IPS-NIHi7 (cell line): ENCODE results near the gene FGF7.
"Not testable (repeated sequence)": the region's sequence is repeated elsewhere in the genome, so short reads cannot be mapped to it uniquely, and the experiment has no call there.

Experiments
- DNase-seq: peaks from one replicate; pipeline ENCODE4 v3.0.0; 2012; ENCODE audit warnings: mixed read lengths; ENCODE audit errors: extremely low spot score

Gene FGF7, protein sequence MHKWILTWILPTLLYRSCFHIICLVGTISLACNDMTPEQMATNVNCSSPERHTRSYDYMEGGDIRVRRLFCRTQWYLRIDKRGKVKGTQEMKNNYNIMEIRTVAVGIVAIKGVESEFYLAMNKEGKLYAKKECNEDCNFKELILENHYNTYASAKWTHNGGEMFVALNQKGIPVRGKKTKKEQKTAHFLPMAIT

DNA sequence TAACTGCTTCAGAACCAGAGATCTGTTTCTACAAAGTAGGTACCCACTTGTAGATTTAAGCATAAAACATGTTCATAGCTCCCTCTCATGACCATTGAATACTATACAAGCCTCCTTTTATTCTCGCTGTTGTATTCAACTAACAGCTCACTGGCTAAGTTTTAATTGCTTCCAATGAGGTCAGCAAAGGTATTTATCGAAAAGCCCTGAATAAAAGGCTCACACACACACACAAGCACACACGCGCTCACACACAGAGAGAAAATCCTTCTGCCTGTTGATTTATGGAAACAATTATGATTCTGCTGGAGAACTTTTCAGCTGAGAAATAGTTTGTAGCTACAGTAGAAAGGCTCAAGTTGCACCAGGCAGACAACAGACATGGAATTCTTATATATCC is at the start of gene FGF7:
Gene FGF7, plus strand, starts transcription at position 222 of the 400 bp plus-strand sequence. CDS start 1,056 bp downstream, outside the sequence.
- no peak for DNase-seq

DNA sequence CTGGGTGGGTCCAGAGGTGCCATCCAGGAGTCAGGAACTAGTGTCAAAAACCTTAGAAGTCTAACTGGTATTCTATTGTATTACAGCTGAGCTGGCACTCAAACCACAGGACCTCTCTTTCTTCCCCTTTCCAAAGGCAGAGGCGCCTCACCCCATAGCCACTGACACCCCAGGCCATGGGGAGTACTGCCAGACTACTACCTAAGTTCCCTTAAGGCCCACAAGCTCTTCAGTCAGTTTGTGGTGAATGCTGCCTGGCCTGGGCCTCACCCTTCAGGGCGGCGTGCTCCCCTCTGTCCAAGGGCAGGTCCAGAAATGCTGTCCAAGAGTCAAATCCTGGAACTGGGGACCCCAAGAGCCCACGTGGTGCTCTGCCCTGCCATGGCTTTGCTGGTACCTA is 43.0 kb upstream of the FGF7 start:
- no peak for DNase-seq

DNA sequence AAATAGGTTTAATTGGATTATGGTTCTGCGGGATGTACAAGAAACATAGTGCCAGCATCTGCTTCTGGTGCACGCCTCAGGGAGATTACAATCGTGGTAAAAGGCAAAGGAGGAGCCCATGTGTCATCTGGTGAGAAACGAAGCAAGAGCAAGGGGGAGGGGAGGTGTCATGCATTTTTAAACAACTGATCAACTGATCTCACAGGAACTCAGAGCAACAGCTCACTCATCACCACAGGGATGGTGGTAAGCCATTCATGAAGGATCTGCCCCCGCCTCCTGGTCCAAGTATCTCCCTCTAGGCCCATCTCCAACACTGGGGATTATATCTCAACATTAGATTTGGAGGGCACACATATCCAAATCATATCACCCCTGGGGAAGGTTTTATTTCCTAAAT is 42.1 kb upstream of the FGF7 start:
- peak; percentile 20 for DNase-seq

DNA sequence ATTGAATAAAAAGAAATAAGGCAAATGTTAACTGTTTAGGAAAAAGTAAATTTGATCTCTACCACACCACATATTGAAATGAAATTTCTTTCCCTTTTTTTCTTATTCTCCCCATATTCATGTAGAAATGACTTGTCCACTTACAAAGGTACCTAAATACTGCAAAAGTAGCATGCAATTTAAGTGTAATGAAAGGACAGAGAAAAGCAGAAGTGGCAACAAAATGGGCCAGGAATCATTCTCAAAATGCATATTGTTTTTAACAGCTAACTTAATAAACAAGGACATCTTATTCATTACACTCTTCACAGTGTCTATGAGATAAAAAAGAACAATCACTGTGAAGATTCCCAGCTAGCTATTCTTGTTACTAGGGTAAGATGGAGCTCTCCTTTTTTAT is 40.6 kb upstream of the FGF7 start:
- no peak for DNase-seq

DNA sequence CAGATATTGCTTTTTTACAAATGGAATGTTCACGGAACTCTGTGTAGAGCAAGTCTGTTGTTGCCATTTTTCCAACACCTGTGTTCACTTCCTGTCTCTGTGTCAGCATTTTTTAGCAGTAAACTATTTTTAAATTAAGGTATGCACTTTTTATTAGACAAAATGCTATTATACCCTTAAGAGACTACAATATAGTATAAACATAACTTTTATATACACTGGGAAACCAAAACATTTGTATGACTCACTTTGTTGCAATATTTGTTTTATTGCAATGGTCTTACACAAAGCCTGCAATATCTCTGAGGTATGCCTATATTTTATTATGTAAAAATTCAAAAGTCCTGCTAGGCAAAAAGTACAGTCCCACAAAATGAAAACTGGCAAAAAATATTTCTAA is 39.8 kb upstream of the FGF7 start:
- DNase-seq, result no peak

DNA sequence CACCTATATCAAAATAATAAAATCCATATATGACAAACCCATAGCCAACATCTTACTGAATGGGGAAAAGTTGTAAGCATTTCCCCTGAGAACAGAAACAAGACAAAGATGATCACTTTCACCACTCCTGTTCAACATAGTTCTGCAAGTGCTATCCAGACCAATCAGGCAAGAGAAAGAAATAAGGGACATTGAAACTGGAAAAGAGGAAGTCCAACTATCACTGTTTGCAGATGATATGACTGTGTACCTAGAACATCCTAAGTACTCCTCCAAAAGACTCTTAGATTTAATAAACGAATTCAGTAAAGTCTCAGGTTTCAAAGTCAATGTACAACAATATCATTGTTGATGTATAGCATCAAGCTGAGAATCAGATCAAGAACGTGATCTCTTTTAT is 35.6 kb upstream of the FGF7 start:
- DNase-seq, result no peak

DNA sequence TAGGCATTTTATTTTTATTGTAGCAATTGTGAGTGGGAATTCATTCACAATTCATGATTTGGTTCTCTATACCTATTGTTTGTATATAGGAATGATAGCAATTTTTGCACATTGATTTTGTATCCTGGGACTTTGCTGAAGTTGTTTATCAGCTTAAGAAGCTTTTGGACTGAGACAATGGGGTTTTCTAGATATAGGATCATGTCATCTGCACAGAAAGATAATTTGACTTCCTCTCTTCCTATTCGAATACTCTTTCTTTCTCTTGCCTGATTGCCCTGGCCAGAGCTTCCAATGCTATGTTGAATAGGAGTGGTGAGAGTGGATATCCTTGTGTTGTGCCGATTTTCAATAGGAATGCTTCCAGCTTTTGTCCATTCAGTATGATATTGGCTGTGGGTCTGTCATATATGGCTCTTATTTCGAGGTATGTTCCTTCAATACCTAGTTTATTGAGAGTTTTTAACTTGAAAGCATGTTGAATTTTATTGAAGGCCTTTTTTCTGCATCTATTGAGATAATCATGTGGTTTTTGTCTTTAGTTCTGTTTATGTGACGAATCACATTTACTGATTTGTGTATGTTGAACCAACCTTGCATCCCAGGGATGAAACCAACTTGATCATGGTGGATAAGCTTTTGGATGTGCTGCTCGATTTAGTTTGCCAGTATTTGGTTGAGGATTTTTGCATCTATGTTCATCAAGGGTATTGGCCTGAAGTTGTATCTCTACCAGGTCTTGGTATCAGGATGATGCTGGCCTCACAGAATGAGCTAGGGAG is 20.3 kb upstream of the FGF7 start:
- DNase-seq, result not testable (repeated sequence)

DNA sequence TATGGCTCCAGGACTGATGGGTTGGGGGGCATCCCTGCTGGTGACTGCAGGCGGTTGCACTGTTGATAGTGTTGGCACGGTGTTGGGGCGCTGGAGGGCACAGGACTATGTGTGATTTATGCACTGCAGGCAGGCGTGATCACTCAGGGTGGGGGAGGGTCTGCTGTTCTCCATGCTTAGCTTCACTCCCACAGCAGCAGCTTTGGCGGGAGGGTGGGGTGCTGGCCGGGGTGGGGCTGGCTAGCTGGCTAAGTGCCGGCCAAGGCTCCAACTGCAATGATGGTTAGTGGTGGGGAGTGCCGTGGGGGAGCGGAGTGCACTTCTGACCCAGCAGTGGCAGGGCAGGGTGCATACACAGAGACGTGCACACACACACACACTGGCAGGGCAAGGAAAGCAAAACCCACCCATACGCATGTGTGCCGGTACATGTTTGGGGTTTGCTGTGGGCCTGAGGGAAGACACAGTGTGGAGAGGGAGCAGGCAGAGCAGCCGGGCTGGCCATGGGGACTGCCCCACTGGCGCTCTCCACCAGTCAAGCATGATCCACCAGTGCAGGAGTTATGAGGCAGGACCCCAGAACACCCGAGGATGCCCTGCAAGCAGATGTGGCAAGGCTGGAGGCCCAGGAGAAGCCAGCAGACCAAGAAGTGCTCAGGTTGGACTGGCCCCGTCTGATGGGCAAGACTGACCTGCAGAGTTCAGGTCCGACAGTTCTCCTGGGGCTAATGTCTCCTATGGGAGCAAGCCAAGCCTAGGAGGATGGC is 16.5 kb upstream of the FGF7 start:
- DNase-seq, result no peak

DNA sequence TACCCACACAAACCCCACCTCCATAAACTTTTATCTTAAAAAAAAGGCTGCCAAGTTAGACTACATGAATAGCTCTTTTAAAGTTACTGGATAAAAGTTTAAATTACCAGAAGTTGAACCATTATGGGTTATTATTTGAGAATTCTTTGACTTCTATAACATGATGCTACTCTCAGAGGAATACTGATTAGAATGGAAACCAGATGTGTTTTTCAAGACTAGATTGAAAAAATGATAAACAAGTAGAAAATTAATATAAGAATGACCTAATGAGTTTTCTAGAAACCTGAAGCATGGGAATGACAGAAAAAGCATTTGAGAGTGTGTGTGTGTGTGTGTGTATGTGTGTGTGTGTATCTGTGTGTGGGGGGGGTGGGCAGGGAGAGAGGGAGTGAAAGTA is 12.4 kb upstream of the FGF7 start:
- no peak for DNase-seq

DNA sequence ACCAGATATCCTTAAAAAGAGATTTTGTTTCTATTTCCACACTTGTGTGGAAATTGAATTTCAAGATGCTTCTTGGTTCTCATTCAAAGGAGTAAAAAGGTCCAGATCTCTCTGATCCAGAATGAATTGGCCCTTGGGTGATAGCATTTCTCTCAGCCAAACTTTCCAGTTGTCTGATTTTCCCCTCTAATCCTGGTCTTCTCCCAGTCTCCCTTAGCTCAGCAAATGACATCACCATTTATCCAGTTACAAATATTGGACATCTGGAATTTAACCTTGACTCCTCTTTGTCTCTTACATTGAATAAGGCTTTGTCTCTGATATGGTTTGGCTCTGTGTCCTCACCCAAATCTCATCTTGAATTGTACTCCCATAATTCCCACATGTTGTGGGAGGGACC is 10.2 kb upstream of the FGF7 start:
- no peak for DNase-seq

DNA sequence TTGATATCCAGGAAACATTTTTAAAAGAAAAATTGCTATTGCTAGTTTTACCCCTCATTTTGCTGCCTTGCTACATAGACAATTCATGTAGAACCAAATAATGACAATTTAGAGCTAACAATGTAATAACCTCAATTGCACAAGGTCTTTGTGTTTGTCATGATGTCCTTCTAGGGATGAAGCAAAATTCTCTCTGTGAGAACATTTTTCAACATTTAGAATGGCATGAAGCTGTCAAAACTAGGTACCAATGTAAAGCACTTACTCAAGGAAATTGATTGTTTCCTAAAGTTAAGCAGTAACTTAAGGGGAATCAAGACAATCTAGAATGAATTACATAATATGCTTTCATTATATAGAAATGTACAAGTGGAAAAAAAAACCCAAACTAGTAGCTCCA is 7.9 kb upstream of the FGF7 start:
- no peak for DNase-seq

DNA sequence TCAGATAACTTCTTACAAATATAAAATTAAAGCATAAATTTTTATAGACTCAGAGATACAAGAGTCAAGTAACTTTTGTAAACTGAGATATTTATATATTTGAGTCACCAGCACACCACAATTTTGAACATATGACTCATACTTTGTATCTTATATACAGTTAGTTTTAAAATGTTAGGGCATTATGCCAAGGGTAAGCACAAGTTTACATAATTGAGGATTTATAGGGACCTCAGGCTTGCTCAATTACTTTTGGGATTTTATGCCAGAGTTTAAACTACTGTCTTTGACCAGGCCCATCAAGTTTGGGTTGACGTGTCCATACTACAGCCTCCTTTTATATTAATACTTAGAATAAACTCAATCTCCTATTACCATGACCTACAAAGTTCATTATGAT is 7.4 kb upstream of the FGF7 start:
- DNase-seq, result no peak

DNA sequence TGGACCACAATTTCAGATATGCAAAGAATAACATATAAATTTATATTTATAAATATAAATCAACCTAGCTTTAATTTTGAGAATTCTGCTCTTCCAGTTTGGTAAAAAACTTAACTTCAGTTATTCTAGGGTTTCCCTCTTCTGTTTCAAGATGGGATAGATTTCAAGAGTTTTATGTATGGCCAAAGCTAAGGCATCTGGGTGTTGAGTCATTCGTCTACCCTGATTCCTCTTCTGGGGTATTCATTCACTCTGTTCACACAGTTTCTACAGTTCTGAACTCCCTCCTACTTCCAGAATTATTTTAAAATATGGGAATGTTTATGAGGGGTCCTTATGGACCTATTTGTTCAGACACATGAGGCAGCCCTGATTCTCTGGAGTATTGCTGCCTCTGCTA is 4.2 kb upstream of the FGF7 start:
- DNase-seq, result no peak

DNA sequence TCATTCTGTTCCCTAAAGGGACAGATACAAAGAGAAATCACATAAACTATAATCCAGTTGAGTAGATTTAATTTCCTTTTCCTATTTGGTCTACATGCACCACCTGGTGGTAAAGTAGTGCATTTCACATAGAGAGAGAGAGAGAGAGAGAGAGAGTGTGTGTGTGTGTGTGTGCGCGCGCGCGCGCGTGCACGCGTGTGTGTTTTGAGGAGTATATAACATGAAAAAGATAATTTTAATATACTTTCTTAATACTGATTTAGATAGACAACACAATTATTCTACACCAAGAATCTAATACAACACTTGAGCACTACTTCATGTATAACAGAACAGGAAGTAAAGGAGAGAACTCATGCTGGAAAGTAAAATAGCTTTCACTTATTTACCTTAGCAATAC is 1.1 kb upstream of the FGF7 start:
- peak; percentile 28 for DNase-seq

DNA sequence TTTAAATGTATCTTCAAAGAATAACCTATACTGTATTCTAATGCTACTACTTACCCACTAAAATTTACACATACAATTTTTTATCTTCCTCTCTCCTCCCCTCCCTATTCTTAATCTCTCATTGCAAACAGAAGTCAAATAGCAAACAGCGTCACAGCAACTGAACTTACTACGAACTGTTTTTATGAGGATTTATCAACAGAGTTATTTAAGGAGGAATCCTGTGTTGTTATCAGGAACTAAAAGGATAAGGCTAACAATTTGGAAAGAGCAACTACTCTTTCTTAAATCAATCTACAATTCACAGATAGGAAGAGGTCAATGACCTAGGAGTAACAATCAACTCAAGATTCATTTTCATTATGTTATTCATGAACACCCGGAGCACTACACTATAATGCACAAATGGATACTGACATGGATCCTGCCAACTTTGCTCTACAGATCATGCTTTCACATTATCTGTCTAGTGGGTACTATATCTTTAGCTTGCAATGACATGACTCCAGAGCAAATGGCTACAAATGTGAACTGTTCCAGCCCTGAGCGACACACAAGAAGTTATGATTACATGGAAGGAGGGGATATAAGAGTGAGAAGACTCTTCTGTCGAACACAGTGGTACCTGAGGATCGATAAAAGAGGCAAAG is 984 bp downstream of the FGF7 start:
- no peak for DNase-seq

DNA sequence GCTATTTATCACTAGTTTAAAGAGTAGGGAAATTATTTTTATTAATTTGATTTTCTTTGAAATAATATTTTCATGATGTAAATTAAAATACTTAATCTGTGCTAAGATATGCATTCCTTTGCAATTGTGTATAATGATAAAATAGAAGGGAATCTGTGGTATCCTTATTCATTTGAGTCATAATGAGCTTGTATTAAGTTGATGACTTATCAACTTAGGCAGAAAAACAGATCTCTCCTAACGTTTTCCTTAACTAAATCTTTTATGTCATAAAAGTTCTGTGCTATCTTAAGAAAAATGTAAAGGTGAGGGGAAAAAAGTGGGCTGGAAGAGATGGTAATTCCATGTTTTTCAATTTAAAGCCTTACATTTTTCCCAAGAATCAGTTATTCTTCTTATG is 1.9 kb downstream of the FGF7 start:
- no peak for DNase-seq

DNA sequence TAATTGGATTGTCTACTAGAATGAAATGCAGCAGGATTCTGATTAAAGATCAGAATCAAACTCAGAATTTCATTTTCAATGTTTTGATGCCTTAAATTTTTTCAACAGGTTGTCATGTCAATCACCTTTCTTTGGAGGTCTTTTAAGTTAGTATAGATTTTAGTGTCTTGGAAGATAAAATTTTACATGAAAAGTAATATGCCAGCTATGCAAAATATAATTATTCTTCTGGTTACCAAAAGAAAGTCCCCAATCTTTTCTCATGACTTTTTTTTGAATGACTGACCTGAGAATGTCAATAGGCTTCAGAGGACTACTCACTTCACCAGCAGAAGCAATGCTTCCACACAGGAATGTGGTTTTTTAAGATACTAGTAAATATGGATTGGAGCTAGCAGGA is 4.3 kb downstream of the FGF7 start:
- no peak for DNase-seq

DNA sequence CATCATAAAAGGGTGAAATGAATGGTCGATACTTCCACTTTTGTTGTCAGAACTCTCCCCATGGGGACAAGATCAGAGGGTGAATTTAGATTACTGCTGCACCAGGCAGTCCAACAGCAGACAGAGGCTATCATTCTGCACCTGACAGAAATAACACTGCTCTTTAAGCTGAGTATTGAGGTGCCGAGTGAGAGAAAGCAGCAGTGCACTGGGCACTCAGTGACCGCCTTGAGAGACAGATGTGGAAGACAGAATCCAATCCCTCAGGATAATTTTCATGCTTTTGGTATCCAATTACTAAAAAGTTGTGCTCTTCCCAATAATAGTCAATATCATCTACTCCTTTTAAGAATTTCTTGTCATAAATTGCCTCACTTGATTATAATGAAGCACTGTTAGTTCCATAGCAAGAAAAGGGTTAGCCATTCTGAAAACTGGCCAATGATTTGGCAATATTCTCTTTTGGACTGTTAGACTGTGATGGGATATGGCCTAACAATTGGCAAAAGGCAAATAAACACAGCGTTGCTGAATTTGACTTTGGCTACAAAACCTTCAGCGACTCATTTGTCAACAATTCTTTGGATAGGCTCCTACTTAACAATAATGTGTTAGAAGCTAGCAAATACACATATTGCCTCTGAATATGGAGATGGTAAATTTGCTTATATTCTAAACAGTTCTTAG is 5.5 kb downstream of the FGF7 start:
- no peak for DNase-seq

DNA sequence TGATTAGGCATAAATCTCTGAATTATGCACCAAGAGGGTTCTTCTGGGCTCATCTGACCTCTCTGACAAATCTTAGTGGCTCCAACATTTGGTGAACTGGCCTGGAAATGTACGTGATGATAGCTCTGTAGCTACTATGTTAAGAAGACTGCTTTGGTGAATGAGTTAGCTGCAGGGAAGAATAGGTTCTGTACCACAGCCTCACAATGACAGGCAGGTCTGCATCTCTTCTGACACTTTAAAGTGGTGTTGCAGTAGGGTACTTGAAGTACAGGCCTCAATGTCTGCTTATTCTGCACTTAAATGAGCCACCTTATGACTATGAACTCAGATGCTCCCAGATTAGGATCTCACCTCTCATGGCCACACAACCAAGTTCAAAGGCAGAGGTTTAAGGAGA is 7.0 kb downstream of the FGF7 start:
- DNase-seq, result no peak

DNA sequence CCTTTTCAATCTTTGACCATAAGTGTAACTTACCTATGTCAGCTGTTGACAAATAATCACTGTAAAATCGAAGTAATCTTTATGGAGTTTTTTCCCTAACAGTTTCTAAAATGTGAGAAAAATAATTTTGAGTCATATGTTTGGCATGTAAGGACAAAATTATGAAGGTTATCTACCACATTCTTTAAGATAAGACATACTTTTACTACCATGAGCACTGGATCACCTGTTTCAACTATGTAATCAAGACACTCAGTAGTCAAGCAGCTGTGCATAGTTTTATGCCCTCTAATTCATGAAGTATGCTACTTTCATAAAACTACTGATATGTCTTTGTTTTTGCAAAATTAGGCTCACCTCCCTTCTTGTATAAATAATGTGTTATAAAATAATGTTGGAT is 12.1 kb downstream of the FGF7 start:
- DNase-seq, result no peak

DNA sequence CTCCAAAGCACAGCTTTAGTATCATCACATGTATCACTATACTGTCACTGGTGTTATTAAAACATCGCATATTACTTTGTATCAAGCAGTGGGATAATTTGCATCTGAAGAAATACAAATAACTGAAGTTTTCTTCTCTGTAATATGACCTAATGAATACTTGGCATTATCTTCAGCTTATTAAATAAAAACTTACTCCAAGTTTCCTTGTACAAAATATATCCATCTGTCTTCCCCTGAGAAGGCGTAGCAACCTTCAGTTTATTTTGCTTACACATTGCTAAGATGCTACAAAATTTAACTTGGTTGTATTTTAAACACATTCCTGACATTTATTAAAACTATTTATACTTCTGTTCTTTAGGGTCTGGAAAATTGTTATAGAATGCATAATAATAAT is 13.7 kb downstream of the FGF7 start:
- DNase-seq, result no peak
